Right lobe of liver (tissue), 6 donors: Measurements from ENCODE around the gene MACROD1. TPM values are rescaled to one million over a fixed set of nuclear protein-coding genes. Genes with fewer than 3 reads are reported as not detected.

ENCODE experiments used
- ATAC-seq, 4 donors: fragments of 200-7000 bp; cut with Tn5 transposase; one replicate each; pipeline ENCODE4 v1.9.1; 2020; ENCODE audit warnings: mild to moderate bottlenecking in 4 of 4, moderate library complexity in 4 of 4
- DNase-seq, 3 donors: peaks; one replicate each; pipeline ENCODE4 v3.0.0-alpha.2; 2020
- H3K27ac ChIP-seq, 3 donors: fragments of 200-600 bp; one replicate each; pipeline ENCODE4 v1.8.0; 2022
- H3K27me3 ChIP-seq, 2 donors: fragments of 200-600 bp; one replicate each; pipeline ENCODE4 v1.8.0; 2022
- H3K36me3 ChIP-seq, 4 donors: fragments of 200-600 bp; sonication (generic) in 1 of 4; one replicate each; pipeline versions ENCODE4 v1.5.1 to v1.8.0; 2017 to 2022; ENCODE audit warnings: control low read depth in 1 of 4
- H3K4me1 ChIP-seq, 4 donors: fragments of 200-600 bp; sonication (generic) in 1 of 4; one replicate each; pipeline versions ENCODE4 v1.5.1 to v1.8.0; 2017 to 2022; ENCODE audit warnings: control low read depth in 1 of 4
- H3K4me3 ChIP-seq, 3 donors: fragments of 200-600 bp; one replicate each; pipeline ENCODE4 v1.8.0; 2022
- H3K9me3 ChIP-seq, 4 donors: fragments of 200-600 bp; sonication (generic) in 1 of 4; one replicate each; pipeline versions ENCODE4 v1.5.1 to v1.8.0; 2017 to 2022; ENCODE audit warnings: control low read depth in 1 of 4
- POLR2A ChIP-seq: fragments of 450-650 bp; IDR thresholded peaks from one replicate; pipeline ENCODE4 v1.6.1; 2017; ENCODE audit warnings: antibody characterized with exemption, mild to moderate bottlenecking
- WGBS: methylation state at CpG from one replicate; pipeline ENCODE4 v1.1.6; 2018; ENCODE audit warnings: low coverage, low lambda C conversion rate; ENCODE audit not compliant: insufficient coverage; ENCODE audit errors: missing lambda C conversion rate; 5-methylcytosine and 5-hydroxymethylcytosine counted together
- intact Hi-C, 2 donors: fragments of 100-400 bp; cut with DNase I; formaldehyde crosslinking; loops; one replicate each; pipeline versions ENCODE4 v1.11.2 to v1.14.1; 2022
- total RNA-seq, 6 experiments: library from RNA; depleted of rRNA in 2 of 6; stranded (reverse); fragments of >200 nt in 2 of 6; fragmentation: NEBNext Ultra II Directional in 3 of 6; extraction: Animal tissue kit (Norgen Biotek cat#: 25700) in 3 of 6; gene quantifications; one replicate each; pipeline versions ENCODE4 v1.1.0 to v1.2.4, GENCODE V29; 2016 to 2023
- TF ChIP-seq, protein P1 (sequence below), 4 donors: fragments of 200-600 bp in 3 of 4; fragments of 450-650 bp in 1 of 4; IDR thresholded peaks; one replicate each; pipeline versions ENCODE4 v1.5.1 to v1.8.0; 2016 to 2022; ENCODE audit warnings: antibody characterized with exemption in 4 of 4, mild to moderate bottlenecking in 2 of 4
- donor health status: DM: no; HTN: yes; CAD: no.
- donor health status: DM: no; HTN: no; CAD: no.
- donor health status: DM: no; HTN: no; CAD: no.
- donor health status: DM: no; HTN: yes; CAD: no.
- donor health status: DM: no; HTN: yes; CAD: no.

The MACROD1 gene
- total RNA-seq, 6 experiments from 2014 or later = 12.3 to 219 (median 27.8) TPM

GRCh38 chr11:64094463-64095260 is 71.3 kb downstream of the MACROD1 start:
- no peak for ATAC-seq
- Histone ChIP-seq H3K9me3 (no peaks in the 10 kb centered on the region), H3K4me1 (peaks cover 0 to 28% (median 6%) of the 10 kb centered on the region in 4 donors), H3K27me3 (no peaks in the 10 kb centered on the region), H3K36me3 (no peaks in the 10 kb centered on the region), H3K27ac (no peak overlapping the region), H3K4me3 (no peak overlapping the region)
- intact Hi-C loops = no loop called here
- DNase-seq = no peak
- WGBS = 72% methylated on average over 10 of the region's 20 CpGs
- no peak for TF ChIP-seq POLR2A
- TF ChIP-seq, protein P1, sequence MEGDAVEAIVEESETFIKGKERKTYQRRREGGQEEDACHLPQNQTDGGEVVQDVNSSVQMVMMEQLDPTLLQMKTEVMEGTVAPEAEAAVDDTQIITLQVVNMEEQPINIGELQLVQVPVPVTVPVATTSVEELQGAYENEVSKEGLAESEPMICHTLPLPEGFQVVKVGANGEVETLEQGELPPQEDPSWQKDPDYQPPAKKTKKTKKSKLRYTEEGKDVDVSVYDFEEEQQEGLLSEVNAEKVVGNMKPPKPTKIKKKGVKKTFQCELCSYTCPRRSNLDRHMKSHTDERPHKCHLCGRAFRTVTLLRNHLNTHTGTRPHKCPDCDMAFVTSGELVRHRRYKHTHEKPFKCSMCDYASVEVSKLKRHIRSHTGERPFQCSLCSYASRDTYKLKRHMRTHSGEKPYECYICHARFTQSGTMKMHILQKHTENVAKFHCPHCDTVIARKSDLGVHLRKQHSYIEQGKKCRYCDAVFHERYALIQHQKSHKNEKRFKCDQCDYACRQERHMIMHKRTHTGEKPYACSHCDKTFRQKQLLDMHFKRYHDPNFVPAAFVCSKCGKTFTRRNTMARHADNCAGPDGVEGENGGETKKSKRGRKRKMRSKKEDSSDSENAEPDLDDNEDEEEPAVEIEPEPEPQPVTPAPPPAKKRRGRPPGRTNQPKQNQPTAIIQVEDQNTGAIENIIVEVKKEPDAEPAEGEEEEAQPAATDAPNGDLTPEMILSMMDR (IDR thresholded peaks at IDR 0.05) = no peak

- H3K4me1 ChIP-seq = peaks cover 0 to 28% (median 6%) of the 10 kb centered on the region in 4 donors
- DNase-seq (no peak), ATAC-seq (peak; percentile 5 to 54 (median 38))
- 83% methylated on average over 3 of the region's 13 CpGs for WGBS
- H3K27ac ChIP-seq = no peak overlapping the region
- no peaks in the 10 kb centered on the region for H3K27me3 ChIP-seq
- no peak overlapping the region for H3K4me3 ChIP-seq
- TF ChIP-seq, protein P1 (IDR thresholded peaks at IDR 0.05) = no peak
- no peak for TF ChIP-seq POLR2A
- intact Hi-C loops = no loop called here
- H3K36me3 ChIP-seq = no peaks in the 10 kb centered on the region
- H3K9me3 ChIP-seq = no peaks in the 10 kb centered on the region
Measured at GRCh38 chr11:64093233-64094039, 72.5 kb downstream of the MACROD1 start.

GRCh38 chr11:64092761-64093136 is 73.2 kb downstream of the MACROD1 start:
- WGBS = 30% methylated on average over 4 of the region's 8 CpGs
- Histone ChIP-seq H3K27me3 (no peaks in the 10 kb centered on the region), H3K4me3 (no peak overlapping the region), H3K36me3 (no peaks in the 10 kb centered on the region), H3K9me3 (no peaks in the 10 kb centered on the region), H3K27ac (no peak overlapping the region), H3K4me1 (peaks cover 0 to 28% (median 6%) of the 10 kb centered on the region in 4 donors)
- no peak for DNase-seq
- TF ChIP-seq, protein P1 (IDR thresholded peaks at IDR 0.05) = no peak
- TF ChIP-seq POLR2A = no peak
- peak; percentile 16 to 73 (median 38) for ATAC-seq
- intact Hi-C loops = no loop called here

DNA sequence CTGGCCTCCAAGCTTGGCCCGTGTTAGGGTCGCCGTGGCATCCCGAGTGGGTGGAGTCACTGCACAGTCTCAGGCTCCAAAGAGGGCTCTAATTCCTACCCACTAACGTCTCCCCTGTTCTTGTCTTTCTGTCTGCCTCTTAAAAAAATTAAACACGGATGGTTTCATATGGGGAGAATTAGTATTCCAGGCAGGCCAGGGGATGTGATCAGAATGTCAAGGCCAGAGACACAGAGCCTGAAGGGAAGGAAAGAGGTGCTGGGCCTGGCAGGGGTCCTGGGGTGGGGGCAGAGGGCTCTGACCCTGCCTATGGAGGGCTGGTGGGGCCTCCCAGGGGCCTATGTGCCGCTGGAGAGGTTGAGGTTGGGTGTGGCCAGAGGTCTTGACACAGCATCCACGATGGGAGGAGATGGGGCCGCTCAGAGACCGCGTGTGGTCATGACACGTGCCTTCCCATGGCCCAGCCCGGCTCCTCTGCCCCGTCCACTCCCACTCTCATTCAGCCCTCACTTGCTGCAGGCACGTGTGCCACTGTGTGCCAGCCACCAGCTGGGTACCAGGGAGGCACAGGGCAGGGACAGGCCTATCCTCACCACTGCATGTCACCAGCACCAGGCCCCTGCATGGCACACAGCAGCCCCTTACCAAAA is 73.7 kb downstream of the MACROD1 start:
- TF ChIP-seq POLR2A = no peak
- Histone ChIP-seq H3K4me1 (peaks cover 0 to 28% (median 6%) of the 10 kb centered on the region in 4 donors), H3K27ac (no peak overlapping the region), H3K4me3 (no peak overlapping the region), H3K27me3 (no peaks in the 10 kb centered on the region), H3K9me3 (no peaks in the 10 kb centered on the region), H3K36me3 (no peaks in the 10 kb centered on the region)
- intact Hi-C loops = no loop called here
- no peak for ATAC-seq
- 85% methylated on average over 4 of the region's 15 CpGs for WGBS
- DNase-seq = no peak
